ENCODE results near the gene CRYGA. TPM values are rescaled to one million over a fixed set of nuclear protein-coding genes. Genes with fewer than 3 reads are reported as not detected.

The CRYGA gene
- total and polyA plus RNA-seq, 2 donors (not counting 3 experiments of a cell fraction or from before 2014, with no cell fraction given), result not detected

- TF ChIP-seq JUN (IDR thresholded peaks at IDR 0.05; ENCODE audit: borderline replicate concordance, insufficient read depth, insufficient read length, low read depth) (no peak), FOS (IDR thresholded peaks at IDR 0.05; ENCODE audit: borderline replicate concordance, insufficient read depth, low read length) (no peak), MAX (IDR thresholded peaks at IDR 0.05; ENCODE audit: insufficient read depth, insufficient read length) (no peak), GATA2 (IDR thresholded peaks at IDR 0.05; ENCODE audit: insufficient read depth, insufficient read length, low read depth, low read length) (no peak)
- H3K9me1 ChIP-seq (replicated peaks; ENCODE audit: control insufficient read depth, extremely low read depth, insufficient read depth, low read length), result no peaks in the 10 kb centered on the region
- H3K4me2 ChIP-seq (ENCODE audit: insufficient read depth, low read length), result no peak overlapping the region
- intact Hi-C loops (cut with micrococcal nuclease) (loop anchor here (10.0 kb wide), 2 partner anchors 166 to 196 kb away; no protein-coding TSS in a partner anchor), dilution Hi-C loops (cut with MboI; ENCODE audit: extremely low pct_ligation_motif_present, low sequenced_read_pairs) (no loop called here)
- ChIA-PET CTCF (interaction anchor here (1.1 to 4.8 kb wide), 2 partner anchors 27 to 75 kb away, joined by 4 to 90 read pairs; partner anchors contain the start of gene IDH1), POLR2A (no interaction called here)
- H3K9ac ChIP-seq (replicated peaks; ENCODE audit: extremely low read depth, insufficient read depth, low read length), result no peak overlapping the region
- no peaks in the 10 kb centered on the region for H4K20me1 ChIP-seq (replicated peaks; ENCODE audit: control insufficient read depth, extremely low read depth, insufficient read depth, low read length)
- H3K4me1 ChIP-seq (ENCODE audit: control insufficient read depth, extremely low read depth, insufficient read depth, low read length), result no peaks in the 10 kb centered on the region
- FAIRE-seq, result no peak
- H3K27ac ChIP-seq (ENCODE audit: insufficient read depth, low read depth, low read length), result no peak overlapping the region
- no peaks in the 10 kb centered on the region for H3K36me3 ChIP-seq (ENCODE audit: control insufficient read depth in 2 of 2, extremely low read depth in 1 of 2, insufficient read depth in 2 of 2, low read length in 2 of 2)
- H3K79me2 ChIP-seq (ENCODE audit: control insufficient read depth, insufficient read depth, low read length), result no peaks in the 10 kb centered on the region
- no peak overlapping the region for H3K4me3 ChIP-seq (replicated peaks in 1 of 3; ENCODE audit: insufficient read depth in 1 of 3, low read depth in 1 of 3, low read length in 3 of 3)
- H3K9me3 ChIP-seq (replicated peaks; ENCODE audit: control insufficient read depth, insufficient read depth, low read length), result no peaks in the 10 kb centered on the region
- DNase-seq (ENCODE audit: low read depth, low spot score), result no peak
- peaks cover 9 to 12% of the 10 kb centered on the region in 2 experiments for H3K27me3 ChIP-seq (ENCODE audit: control insufficient read depth in 2 of 2, insufficient read depth in 2 of 2, low read length in 2 of 2)
- BruUV-seq (replicated peaks), result no TSS peak
- H2AFZ ChIP-seq (ENCODE audit: low read depth, low read length), result no peak overlapping the region
These were observed 15.7 kb upstream of the CRYGA start for GRCh38 chr2:208179028-208179609.

GRCh38 chr2:208175840-208176153 lies 12.4 kb upstream of the CRYGA start:
- Histone ChIP-seq H3K4me1 (ENCODE audit: control insufficient read depth, extremely low read depth, insufficient read depth, low read length) (no peaks in the 10 kb centered on the region), H4K20me1 (replicated peaks; ENCODE audit: control insufficient read depth, extremely low read depth, insufficient read depth, low read length) (no peaks in the 10 kb centered on the region), H3K9me1 (replicated peaks; ENCODE audit: control insufficient read depth, extremely low read depth, insufficient read depth, low read length) (no peaks in the 10 kb centered on the region), H3K9ac (replicated peaks; ENCODE audit: extremely low read depth, insufficient read depth, low read length) (no peak overlapping the region), H3K4me2 (ENCODE audit: insufficient read depth, low read length) (no peak overlapping the region), H3K9me3 (replicated peaks; ENCODE audit: control insufficient read depth, insufficient read depth, low read length) (no peaks in the 10 kb centered on the region), H3K4me3 (replicated peaks in 1 of 3; ENCODE audit: insufficient read depth in 1 of 3, low read depth in 1 of 3, low read length in 3 of 3) (no peak overlapping the region), H3K79me2 (ENCODE audit: control insufficient read depth, insufficient read depth, low read length) (no peaks in the 10 kb centered on the region), H3K27me3 (ENCODE audit: control insufficient read depth in 2 of 2, insufficient read depth in 2 of 2, low read length in 2 of 2) (no peaks in the 10 kb centered on the region), H3K36me3 (ENCODE audit: control insufficient read depth in 2 of 2, extremely low read depth in 1 of 2, insufficient read depth in 2 of 2, low read length in 2 of 2) (no peaks in the 10 kb centered on the region), H3K27ac (ENCODE audit: insufficient read depth, low read depth, low read length) (no peak overlapping the region), H2AFZ (ENCODE audit: low read depth, low read length) (peak overlapping the region; percentile 15)
- DNase-seq (ENCODE audit: low read depth, low spot score) (no peak), FAIRE-seq (no peak)
- TF ChIP-seq JUN (IDR thresholded peaks at IDR 0.05; ENCODE audit: borderline replicate concordance, insufficient read depth, insufficient read length, low read depth), result no peak
- TF ChIP-seq MYC (IDR thresholded peaks at IDR 0.05; ENCODE audit: low read depth, low read length), result no peak
- TF ChIP-seq FOS (IDR thresholded peaks at IDR 0.05; ENCODE audit: borderline replicate concordance, insufficient read depth, low read length), result no peak
- TF ChIP-seq POLR2AphosphoS5 (IDR thresholded peaks at IDR 0.05; ENCODE audit: insufficient read depth, low read depth, low read length), result no peak
- no peak for TF ChIP-seq GATA2 (IDR thresholded peaks at IDR 0.05; ENCODE audit: insufficient read depth, insufficient read length, low read depth, low read length)
- ChIA-PET CTCF (interaction anchor here (0.6 to 4.8 kb wide), 21 partner anchors 9 to 1155 kb away, joined by 3 to 90 read pairs (median 5); partner anchors contain the start of genes IDH1 and PIKFYVE), POLR2A (interaction anchor here (1.4 kb wide), 1 partner anchor 78 kb away, joined by 3 read pairs; the partner anchor contains the start of gene IDH1)
- intact Hi-C loops (cut with micrococcal nuclease), result loop anchor here (1.0 to 10.0 kb wide), 4 partner anchors 79 to 1155 kb away; no protein-coding TSS in a partner anchor
- dilution Hi-C loops (cut with MboI; ENCODE audit: extremely low pct_ligation_motif_present, low sequenced_read_pairs), result no loop called here
- no TSS peak for BruUV-seq (replicated peaks)

Data from endothelial cell of umbilical vein (primary cell).